DOHH2 (cell line): ENCODE measurements around the gene TUBB3.

Experiments
- EZH2phosphoT487 ChIP-seq: fragments of 200-600 bp; sonication (generic); IDR thresholded peaks from 2 replicates; pipeline ENCODE4 v1.6.1; 2017; ENCODE audit warnings: borderline replicate concordance, mild to moderate bottlenecking, antibody characterized with exemption, low read length, moderate library complexity, mixed read lengths
- TF ChIP-seq, protein P1 (sequence below): fragments of 200-600 bp; sonication (generic); IDR thresholded peaks from one replicate; pipeline ENCODE4 v1.5.1; 2014; ENCODE audit warnings: antibody characterized with exemption, mild to moderate bottlenecking, low read depth, low read length; ENCODE audit not compliant: poor library complexity, severe bottlenecking

DNA sequence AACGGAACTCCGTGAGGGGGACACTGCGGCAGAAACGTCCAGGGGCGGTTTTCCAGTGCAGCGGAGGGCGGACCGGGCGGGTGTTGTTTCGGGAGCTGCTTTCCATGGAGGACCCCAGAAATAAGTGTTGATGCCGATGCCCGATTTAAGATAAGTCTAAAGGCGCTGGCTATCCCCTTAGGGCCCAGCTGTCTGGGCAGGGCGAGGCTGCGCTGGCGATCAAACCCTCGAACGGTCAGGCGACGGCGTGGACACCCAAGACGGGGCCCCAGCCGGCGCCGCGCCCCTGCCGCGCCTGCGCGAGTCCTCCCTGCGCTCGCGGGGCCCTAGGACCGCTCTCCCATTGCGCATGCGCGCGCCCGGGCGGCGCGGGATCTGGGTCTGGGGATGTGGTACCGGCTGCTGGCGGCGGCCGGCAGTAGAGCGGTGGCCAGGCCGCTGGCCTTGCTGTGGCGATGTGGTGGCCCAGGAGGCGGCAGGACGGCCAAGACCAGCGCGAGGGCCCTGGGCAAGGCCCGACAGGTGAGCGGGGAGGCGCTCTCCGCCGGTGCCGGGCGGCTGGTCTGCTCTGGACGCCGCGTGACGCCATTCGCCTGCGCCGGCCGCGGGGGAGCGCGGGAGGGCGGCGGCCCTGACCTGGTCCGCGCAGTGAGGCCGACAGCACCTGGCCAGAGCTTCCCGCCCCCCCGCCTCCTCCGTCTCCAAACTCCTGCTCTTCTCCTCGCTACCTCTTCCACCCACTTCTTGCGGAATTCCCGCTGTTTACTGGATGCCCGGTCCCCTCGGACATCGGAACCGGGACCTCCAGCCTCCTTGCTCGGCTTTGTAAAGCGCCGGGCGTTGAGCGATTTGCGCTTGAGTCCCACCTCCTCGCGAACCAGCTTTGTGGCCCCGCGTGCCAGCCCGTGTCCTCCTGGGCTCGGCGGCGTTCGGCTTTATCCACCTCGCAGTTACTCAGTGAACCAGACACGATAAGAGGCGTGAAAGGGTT lies 49.4 kb downstream of the TUBB3 start:
- TF ChIP-seq, protein P1, sequence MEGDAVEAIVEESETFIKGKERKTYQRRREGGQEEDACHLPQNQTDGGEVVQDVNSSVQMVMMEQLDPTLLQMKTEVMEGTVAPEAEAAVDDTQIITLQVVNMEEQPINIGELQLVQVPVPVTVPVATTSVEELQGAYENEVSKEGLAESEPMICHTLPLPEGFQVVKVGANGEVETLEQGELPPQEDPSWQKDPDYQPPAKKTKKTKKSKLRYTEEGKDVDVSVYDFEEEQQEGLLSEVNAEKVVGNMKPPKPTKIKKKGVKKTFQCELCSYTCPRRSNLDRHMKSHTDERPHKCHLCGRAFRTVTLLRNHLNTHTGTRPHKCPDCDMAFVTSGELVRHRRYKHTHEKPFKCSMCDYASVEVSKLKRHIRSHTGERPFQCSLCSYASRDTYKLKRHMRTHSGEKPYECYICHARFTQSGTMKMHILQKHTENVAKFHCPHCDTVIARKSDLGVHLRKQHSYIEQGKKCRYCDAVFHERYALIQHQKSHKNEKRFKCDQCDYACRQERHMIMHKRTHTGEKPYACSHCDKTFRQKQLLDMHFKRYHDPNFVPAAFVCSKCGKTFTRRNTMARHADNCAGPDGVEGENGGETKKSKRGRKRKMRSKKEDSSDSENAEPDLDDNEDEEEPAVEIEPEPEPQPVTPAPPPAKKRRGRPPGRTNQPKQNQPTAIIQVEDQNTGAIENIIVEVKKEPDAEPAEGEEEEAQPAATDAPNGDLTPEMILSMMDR: no peak
- no peak for TF ChIP-seq EZH2phosphoT487
